HG03460 (cell line): Measurements from ENCODE around the gene ANO5.
"Not testable (repeated sequence)": the region's sequence is repeated elsewhere in the genome, so short reads cannot be mapped to it uniquely, and the experiment has no call there.

Source experiments
- ATAC-seq: cut with Tn5 transposase; IDR thresholded peaks from one replicate; pipeline ENCODE4 v1.9.1; 2021; ENCODE audit not compliant: unreplicated experiment

Gene ANO5

GRCh38 chr11:22199243-22199642, 6.4 kb downstream of the ANO5 start:
- no peak for ATAC-seq

GRCh38 chr11:22203281-22203680, 10.4 kb downstream of the ANO5 start:
- no peak for ATAC-seq

DNA sequence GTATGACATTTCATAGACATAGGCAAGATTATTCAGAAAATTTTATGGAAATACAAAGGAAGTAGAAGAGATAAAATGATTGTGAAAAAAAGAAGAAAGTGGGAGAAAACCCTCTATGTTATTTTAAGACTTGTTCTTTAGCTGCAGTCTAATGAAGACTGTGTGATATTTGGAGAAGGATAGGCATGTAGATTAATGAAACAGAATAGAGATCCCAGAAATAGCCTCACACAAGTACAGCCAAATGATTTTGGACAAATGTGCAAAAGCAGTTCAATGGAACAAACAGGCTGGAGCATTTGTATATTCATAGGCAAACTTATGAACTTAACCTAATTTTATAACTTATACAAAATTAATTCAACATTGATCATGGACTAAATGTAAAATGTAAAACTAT, 14.3 kb downstream of the ANO5 start:
- no peak for ATAC-seq

- ATAC-seq, result no peak
Observed at GRCh38 chr11:22208151-22208858, 15.4 kb downstream of the ANO5 start.

GRCh38 chr11:22216940-22217339, 24.1 kb downstream of the ANO5 start:
- no peak for ATAC-seq

GRCh38 chr11:22221143-22221542, 28.3 kb downstream of the ANO5 start:
- ATAC-seq, result no peak

GRCh38 chr11:22225190-22225589, 32.3 kb downstream of the ANO5 start:
- no peak for ATAC-seq

DNA sequence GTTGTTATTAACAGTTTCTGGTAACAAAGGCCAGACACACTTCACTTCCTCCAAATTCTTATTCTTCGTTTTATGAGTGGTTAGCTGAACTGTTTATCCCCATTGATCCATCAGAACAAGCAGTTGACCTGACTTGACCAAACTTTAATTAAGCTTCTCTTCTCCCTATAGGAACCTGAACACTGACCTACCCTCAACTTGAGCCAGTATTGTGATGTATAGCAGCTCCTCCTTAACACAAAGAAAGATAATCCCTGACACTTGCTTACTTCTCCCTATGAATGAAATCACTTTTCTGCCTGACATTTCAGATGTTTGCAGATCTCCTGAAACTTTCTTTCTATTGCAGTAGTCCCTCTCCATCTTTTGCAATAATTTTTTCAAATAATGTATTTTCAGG, 41.9 kb downstream of the ANO5 start:
- no peak for ATAC-seq

GRCh38 chr11:22244986-22245592, 52.2 kb downstream of the ANO5 start:
- ATAC-seq, result peak; percentile 94

- ATAC-seq, result no peak
Observed at GRCh38 chr11:22246992-22247391, 54.1 kb downstream of the ANO5 start.

DNA sequence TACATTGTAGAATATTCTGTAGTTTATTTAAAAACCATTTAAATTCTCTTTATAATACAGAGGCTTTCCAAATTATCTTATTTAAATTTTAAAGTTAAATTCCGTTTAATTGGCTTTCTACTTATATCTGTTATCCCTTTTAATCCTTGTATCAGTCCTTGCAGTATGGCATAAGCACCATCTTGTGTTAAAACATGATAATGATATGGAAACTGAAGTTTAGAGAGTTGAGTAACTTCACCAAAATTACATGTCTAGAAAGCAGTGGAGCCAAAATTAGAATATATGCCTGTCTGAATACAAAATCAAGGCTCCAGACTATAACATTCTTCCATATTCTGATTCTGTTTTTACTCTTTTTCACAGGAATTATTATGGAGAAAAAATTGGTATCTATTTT, 57.0 kb downstream of the ANO5 start:
- no peak for ATAC-seq

GRCh38 chr11:22256876-22257275, 64.0 kb downstream of the ANO5 start:
- no peak for ATAC-seq

GRCh38 chr11:22263613-22264012, 70.7 kb downstream of the ANO5 start:
- no peak for ATAC-seq

DNA sequence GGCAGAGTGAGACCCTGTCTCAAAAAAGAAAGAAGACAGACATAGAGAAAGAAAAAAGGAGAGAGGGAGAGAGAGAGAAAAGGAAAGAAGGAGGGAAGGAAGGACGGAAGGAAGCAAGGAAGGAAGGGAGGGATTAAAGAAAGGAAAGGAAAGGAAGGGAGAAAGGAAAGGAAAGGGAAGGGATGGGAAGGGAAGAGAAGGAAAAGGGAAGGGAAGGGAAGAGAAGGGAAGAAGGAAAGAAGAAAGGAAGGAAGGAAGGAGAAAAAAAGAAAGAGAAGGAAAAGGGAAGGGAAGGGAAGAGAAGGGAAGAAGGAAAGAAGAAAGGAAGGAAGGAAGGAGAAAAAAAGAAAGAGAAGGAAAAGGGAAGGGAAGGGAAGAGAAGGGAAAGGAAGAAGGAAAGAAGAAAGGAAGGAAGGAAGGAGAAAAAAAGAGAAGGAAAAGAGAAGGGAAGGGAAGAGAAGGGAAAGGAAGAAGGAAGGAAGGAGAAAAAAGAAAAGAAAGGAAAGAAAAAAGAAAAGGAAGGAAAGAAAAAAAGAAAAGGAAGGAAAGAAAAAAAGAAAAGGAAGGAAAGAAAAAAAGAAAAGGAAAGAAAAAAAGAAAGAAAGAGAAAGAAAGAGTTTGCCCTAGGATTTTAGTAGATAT, 76.2 kb downstream of the ANO5 start:
- ATAC-seq, result not testable (repeated sequence)

- ATAC-seq, result no peak
Observed at GRCh38 chr11:22273781-22274180, 80.9 kb downstream of the ANO5 start.

DNA sequence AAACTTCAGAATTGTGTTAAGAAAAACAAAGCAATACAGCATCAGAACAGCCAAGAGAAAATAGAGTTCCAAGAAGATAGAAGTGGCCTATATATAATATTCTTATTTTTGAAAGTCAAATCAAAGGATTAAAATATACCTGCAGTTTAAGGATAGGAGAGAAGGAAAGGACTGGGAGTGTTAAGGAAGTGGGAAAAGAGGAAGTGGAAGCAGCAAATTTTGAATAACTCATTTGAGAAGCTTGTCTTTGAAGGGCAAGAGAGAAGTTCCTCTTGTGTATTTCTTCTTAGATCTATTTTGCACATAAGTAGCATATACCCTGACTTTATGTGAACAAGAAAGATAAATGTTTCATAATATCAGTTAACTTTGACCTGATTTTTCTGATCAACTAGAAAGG, 82.7 kb downstream of the ANO5 start:
- no peak for ATAC-seq

- no peak for ATAC-seq
Observed at GRCh38 chr11:22276535-22276934, 83.7 kb downstream of the ANO5 start.

DNA sequence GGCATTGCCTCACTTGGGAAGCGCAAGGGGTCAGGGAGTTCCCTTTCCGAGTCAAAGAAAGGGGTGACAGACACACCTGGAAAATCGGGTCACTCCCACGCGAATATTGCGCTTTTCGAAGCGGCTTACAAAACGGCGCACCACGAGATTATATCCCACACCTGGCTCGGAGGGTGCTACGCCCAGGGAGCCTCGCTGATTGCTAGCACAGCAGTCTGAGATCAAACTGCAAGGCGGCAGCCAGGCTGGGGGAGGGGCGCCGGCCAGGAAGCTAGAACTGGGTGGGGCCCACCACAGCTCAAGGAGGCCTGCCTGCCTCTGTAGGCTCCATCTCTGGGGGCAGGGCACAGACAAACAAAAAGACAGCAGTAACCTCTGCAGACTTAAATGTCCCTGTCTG, 92.1 kb downstream of the ANO5 start:
- not testable (repeated sequence) for ATAC-seq

- no peak for ATAC-seq
Observed at GRCh38 chr11:22302368-22302767, 109.5 kb downstream of the ANO5 start.

DNA sequence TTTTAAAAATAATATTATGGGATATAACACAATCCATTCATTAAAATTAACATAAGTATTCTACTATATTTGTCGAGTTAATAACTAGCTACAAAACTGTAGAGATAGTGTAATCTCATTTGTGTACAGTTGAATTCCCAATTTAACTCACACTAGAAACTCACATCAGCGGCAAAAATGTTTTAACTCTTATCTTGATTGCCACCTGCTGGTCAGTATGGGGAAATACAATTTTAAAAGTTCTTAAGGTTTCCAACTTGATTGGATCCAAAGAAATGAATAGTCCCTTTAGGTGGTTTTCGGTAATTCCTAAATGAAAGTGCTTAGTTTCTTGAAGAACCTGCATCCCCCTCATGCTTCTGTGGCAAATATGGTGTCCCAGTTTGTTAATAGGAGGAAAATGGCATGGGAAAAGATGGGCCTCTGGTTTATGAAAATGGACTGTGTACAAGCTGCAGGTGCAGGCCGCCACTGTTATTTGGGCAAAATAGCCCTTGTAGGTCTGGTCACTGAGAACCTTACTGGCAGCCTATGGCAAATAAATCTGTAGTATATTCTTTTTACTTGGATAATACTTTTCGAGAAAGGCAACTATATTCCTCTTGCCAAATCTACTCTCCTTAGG, 111.6 kb downstream of the ANO5 start:
- ATAC-seq, result peak; percentile 56

DNA sequence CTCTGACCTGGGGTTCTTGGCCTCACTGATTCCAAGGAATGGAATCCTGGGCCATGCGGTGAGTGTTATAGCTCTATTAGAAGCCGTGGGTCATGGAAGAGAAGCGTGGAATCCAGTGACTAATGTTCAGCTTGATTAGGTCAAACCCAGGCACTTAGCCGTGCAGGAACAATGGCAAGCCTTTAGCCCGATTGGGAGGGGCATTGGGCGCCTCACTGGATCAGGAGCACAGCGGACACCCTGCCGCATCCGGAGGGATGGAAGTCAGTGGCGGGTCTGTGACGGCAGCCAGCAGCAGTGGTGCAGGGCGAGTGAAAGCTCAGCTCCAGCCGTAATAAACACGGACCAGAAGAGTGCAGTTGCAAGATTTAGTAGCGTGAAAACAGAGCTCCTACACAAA, 124.8 kb downstream of the ANO5 start:
- ATAC-seq, result no peak

- ATAC-seq, result no peak
Observed at GRCh38 chr11:22331771-22332170, 138.9 kb downstream of the ANO5 start.
